Mesothelial cell of epicardium (in vitro differentiated cells): Measurements from ENCODE around the gene PLIN3. TPM values are rescaled to one million over a fixed set of nuclear protein-coding genes. Genes with fewer than 3 reads are reported as not detected.
"Not testable (repeated sequence)": the region's sequence is repeated elsewhere in the genome, so short reads cannot be mapped to it uniquely, and the experiment has no call there.

Source experiments
- DNase-seq, 2 experiments: peaks; one replicate each; pipeline ENCODE4 v3.0.0; 2021; ENCODE audit warnings: low spot score in 2 of 2; ENCODE audit not compliant: unreplicated experiment in 2 of 2
- H3K27ac Mint-ChIP-seq: 2 replicates; pipeline ENCODE4 v1.8.0; 2021; ENCODE audit warnings: mixed read lengths
- H3K27me3 Mint-ChIP-seq: 2 replicates; pipeline ENCODE4 v1.8.0; 2021; ENCODE audit warnings: low read depth, mixed read lengths
- H3K36me3 Mint-ChIP-seq: 2 replicates; pipeline ENCODE4 v1.8.0; 2021; ENCODE audit warnings: mixed read lengths
- H3K4me1 Mint-ChIP-seq: 2 replicates; pipeline ENCODE4 v1.8.0; 2021; ENCODE audit warnings: mixed read lengths
- H3K4me3 Mint-ChIP-seq: 2 replicates; pipeline ENCODE4 v1.8.0; 2021; ENCODE audit warnings: mild to moderate bottlenecking, moderate library complexity, mixed read lengths
- H3K9me3 Mint-ChIP-seq: 2 replicates; pipeline ENCODE4 v1.8.0; 2021; ENCODE audit warnings: mixed read lengths
- total RNA-seq: library from RNA; stranded (reverse); gene quantifications from 3 replicates; pipeline ENCODE4 v1.2.1, GENCODE V29; 2021
- TF ChIP-seq, protein P1 (sequence below): fragments of 200-600 bp; sonication (generic); IDR thresholded peaks from one replicate; pipeline ENCODE4 v1.5.0; 2021; ENCODE audit warnings: antibody characterized with exemption; ENCODE audit not compliant: unreplicated experiment

PLIN3 gene
- total RNA-seq, 1 donor from 2014 or later = 55.6 TPM

DNA sequence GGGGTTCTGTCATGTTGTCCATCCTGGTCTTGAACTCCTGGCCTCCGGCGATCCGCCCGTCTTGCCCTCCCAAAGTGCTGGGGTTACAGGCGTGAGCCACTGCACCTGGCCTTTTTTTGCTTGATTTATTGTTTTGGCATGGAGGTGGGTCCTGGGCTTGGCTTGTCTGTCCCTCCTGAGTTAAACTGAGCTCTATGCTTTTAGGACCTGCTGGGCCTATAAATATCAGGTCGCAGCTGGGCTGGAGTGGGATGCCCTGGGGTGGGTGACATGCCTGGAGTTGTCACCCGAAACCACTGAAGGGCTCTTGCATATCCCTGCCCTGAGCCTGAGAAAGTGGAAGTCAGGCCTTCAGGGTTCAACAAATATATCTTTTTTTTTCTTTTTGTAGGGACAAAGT, 29.7 kb upstream of the PLIN3 start:
- Mint-ChIP-seq H3K27me3 (no peaks in the 10 kb centered on the region), H3K9me3 (no peaks in the 10 kb centered on the region), H3K36me3 (no peaks in the 10 kb centered on the region), H3K4me3 (no peak overlapping the region), H3K4me1 (no peaks in the 10 kb centered on the region), H3K27ac (no peak overlapping the region)
- no peak for DNase-seq
- TF ChIP-seq, protein P1, sequence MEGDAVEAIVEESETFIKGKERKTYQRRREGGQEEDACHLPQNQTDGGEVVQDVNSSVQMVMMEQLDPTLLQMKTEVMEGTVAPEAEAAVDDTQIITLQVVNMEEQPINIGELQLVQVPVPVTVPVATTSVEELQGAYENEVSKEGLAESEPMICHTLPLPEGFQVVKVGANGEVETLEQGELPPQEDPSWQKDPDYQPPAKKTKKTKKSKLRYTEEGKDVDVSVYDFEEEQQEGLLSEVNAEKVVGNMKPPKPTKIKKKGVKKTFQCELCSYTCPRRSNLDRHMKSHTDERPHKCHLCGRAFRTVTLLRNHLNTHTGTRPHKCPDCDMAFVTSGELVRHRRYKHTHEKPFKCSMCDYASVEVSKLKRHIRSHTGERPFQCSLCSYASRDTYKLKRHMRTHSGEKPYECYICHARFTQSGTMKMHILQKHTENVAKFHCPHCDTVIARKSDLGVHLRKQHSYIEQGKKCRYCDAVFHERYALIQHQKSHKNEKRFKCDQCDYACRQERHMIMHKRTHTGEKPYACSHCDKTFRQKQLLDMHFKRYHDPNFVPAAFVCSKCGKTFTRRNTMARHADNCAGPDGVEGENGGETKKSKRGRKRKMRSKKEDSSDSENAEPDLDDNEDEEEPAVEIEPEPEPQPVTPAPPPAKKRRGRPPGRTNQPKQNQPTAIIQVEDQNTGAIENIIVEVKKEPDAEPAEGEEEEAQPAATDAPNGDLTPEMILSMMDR = no peak

DNA sequence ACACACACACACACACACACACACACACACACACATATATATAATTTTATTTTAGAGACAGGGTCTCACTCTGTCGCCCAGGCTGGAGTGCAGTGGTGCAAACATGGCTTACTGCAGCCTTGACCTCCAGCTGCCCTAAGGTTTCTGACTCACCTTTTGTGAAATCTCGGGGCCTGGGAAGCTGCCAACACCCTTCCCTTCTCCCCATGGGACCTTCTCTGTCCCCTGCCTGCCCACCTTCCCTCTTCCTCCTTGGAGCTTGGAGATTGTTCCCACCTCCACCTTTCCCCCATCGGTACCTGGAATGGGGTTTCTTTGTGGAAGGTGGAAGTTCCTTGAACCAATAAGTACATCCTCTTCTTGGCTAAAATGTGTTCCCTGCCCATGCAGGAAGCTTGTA, 28.9 kb upstream of the PLIN3 start:
- Mint-ChIP-seq H3K27me3 (no peaks in the 10 kb centered on the region), H3K4me3 (no peak overlapping the region), H3K9me3 (no peaks in the 10 kb centered on the region), H3K27ac (no peak overlapping the region), H3K4me1 (no peaks in the 10 kb centered on the region), H3K36me3 (no peaks in the 10 kb centered on the region)
- TF ChIP-seq, protein P1 = no peak
- no peak for DNase-seq

DNA sequence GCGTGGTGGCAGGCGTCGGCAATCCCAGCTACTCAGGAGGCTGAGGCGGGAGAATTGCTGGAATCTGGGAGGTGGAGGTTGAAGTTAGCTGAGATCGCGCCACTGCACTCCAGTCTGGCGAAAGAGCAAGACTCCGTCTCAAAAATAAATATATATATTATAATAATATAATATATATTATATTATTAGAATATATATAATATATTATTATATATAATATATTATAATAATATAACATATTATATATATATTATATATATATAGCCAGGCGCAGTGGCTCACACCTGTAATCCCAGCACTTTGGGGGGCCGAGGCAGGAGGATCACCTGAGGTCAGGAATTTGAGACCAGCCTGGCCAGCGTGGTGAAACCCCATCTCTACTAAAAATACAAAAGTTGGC, 25.5 kb upstream of the PLIN3 start:
- not testable (repeated sequence) for H3K36me3 Mint-ChIP-seq, H3K4me1 Mint-ChIP-seq, H3K27me3 Mint-ChIP-seq, H3K9me3 Mint-ChIP-seq, H3K27ac Mint-ChIP-seq, DNase-seq, H3K4me3 Mint-ChIP-seq

DNA sequence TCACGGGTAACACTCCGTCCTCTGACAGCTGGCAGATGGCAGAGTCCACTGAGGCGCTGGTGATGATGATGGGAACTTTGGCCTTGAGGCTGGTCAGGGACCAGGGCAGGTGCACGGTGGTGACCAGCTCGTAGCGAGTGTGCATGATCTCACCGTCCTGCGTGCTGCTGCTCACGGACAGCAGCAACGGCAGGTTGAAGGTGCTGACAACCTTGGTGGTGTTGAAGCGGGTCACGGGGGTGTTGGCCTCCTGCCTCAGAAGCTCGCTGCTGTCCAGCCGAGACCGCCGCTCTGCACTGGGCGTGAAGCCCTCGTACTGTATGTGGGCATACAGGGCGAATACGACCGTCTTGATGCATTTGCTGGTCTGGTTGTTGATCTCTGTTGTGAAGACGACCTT, 23.6 kb upstream of the PLIN3 start:
- DNase-seq = no peak
- Mint-ChIP-seq H3K36me3 (no peaks in the 10 kb centered on the region), H3K9me3 (no peaks in the 10 kb centered on the region), H3K27me3 (no peaks in the 10 kb centered on the region), H3K4me3 (no peak overlapping the region), H3K4me1 (no peaks in the 10 kb centered on the region), H3K27ac (no peak overlapping the region)
- TF ChIP-seq, protein P1 = no peak

DNA sequence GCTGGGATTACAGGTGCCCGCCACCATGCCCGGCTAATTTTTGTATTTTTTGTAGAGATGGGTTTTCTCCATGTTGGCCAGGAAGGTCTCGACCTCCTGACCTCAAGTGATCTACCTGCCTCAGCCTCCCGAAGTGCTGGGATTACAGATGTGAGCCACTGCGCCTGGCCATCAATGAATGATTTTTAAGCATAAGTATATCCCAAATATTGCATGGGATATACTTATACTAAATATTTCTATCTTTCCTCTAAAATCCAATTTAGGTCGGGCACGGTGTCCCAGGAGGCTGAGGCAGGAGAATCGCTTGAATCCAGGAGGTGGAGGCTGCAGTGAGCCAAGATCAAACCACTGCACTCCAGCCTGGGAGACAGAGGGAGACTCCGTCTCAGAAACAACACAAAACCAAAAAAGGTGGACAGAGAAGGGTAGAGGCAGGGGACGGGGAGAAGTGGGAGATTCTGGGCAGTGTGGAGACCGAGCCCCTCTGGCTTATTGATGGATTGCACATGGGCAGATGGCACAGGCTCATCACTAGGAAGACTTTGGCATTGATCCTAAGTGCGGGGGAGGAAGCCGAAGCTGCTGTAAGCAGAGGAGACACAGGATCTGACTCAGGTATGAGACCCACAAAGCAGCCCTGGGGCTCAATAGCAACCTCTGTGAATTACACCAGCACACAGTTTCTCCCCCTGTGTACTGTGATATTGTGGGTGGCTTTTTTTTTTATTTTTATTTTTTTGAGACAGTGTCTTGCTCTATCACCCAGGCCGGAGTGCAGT, 21.8 kb upstream of the PLIN3 start:
- no peaks in the 10 kb centered on the region for H3K9me3 Mint-ChIP-seq
- no peaks in the 10 kb centered on the region for H3K4me1 Mint-ChIP-seq
- TF ChIP-seq, protein P1 = no peak
- no peak overlapping the region for H3K4me3 Mint-ChIP-seq
- H3K36me3 Mint-ChIP-seq = no peaks in the 10 kb centered on the region
- H3K27ac Mint-ChIP-seq = no peak overlapping the region
- H3K27me3 Mint-ChIP-seq = no peaks in the 10 kb centered on the region
- no peak for DNase-seq

DNA sequence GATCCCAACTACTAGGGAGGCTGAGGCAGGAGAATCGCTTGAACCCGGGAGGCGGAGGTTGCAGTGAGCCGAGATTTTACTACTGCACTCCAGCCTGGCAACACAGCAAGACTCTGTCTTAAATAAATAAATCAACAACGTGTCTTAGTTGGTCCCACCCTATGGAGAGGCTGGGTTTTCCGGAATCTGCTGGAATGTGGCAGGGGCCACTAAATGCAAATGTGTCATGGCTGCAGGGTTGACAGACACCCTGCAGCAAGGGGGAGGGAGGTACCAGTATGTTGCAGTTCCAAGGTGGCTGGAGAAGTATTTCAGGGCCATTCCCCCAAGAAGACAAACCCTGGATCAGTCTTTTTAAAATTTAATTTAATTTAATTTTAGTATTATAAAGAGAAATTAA, 20.3 kb upstream of the PLIN3 start:
- not testable (repeated sequence) for H3K36me3 Mint-ChIP-seq, DNase-seq, H3K4me3 Mint-ChIP-seq, H3K27me3 Mint-ChIP-seq, H3K4me1 Mint-ChIP-seq, H3K27ac Mint-ChIP-seq, H3K9me3 Mint-ChIP-seq

DNA sequence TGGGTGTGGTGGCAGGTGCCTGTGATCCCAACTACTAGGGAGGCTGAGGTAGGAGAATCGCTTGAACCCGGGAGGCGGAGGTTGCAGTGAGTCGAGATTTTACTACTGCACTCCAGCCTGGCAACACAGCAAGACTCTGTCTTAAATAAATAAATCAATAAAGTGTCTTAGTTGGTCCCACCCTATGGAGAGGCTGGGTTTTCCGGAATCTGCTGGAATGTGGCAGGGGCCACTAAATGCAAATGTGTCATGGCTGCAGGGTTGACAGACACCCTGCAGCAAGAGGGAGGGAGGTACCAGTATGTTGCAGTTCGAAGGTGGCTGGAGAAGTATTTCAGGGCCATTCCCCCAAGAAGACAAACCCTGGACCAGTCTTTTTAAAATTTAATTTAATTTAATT, 17.5 kb upstream of the PLIN3 start:
- not testable (repeated sequence) for H3K27me3 Mint-ChIP-seq, H3K27ac Mint-ChIP-seq, H3K9me3 Mint-ChIP-seq, DNase-seq, H3K4me3 Mint-ChIP-seq, H3K4me1 Mint-ChIP-seq, H3K36me3 Mint-ChIP-seq

DNA sequence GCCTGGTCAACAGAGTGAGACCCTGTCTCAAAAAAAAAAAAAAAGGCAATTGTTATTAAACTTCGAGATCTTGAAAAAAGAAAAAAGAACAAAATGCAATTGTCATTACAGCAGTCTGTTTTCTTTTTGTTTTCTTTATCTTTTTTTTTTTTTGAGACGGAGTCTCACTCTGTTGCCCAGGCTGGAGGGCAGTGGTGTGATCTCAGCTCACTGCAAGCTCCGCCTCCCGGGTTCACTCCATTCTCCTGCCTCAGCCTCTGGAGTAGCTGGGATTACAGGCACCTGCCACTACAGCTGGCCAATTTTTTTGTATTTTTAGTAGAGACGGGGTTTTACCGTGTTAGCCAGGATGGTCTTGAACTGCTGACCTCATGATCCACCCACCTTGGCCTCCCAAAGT, 15.4 kb upstream of the PLIN3 start:
- H3K27me3 Mint-ChIP-seq, H3K4me3 Mint-ChIP-seq, H3K27ac Mint-ChIP-seq, H3K9me3 Mint-ChIP-seq, H3K36me3 Mint-ChIP-seq, DNase-seq, H3K4me1 Mint-ChIP-seq: not testable (repeated sequence)
